ENCODE results near the gene TMX4.

- TF ChIP-seq CTCF (tag by site-specific recombination; IDR thresholded peaks at IDR 0.05), result no peak
- no peak for TF ChIP-seq ZNF830 (tag by site-specific recombination; IDR thresholded peaks at IDR 0.05; ENCODE audit: low read depth)
- no peak for TF ChIP-seq HOXA7 (CRISPR knock-in tag; IDR thresholded peaks at IDR 0.05; ENCODE audit: borderline replicate concordance)
- TF ChIP-seq ZNF155 (tag by site-specific recombination; IDR thresholded peaks at IDR 0.05), result no peak
- no peak for TF ChIP-seq PATZ1 (tag by site-specific recombination; IDR thresholded peaks at IDR 0.05)
- no peak for TF ChIP-seq PBX3 (CRISPR knock-in tag; IDR thresholded peaks at IDR 0.05)
Observed at GRCh38 chr20:8005575-8006366, 13.8 kb downstream of the TMX4 start.

Measured in HEK293 (cell line).